Mesendoderm (in vitro differentiated cells): ENCODE data around the gene COL6A2.

Experiments used
- DNase-seq: peaks from one replicate; pipeline ENCODE4 v3.0.0; 2013
- H2AK5ac ChIP-seq: 2 replicates; pipeline ENCODE4 v1.6.1; 2013; ENCODE audit warnings: low read length, inconsistent platforms
- H2BK120ac ChIP-seq: 2 replicates; pipeline ENCODE4 v1.6.1; 2013; ENCODE audit warnings: low read depth, mild to moderate bottlenecking, low read length, moderate library complexity, mixed read lengths
- H2BK15ac ChIP-seq: replicated peaks from 2 replicates; pipeline ENCODE4 v1.6.1; 2013; ENCODE audit warnings: low read depth, mild to moderate bottlenecking, moderate library complexity
- H2BK5ac ChIP-seq: 2 replicates; pipeline ENCODE4 v1.6.1; 2013; ENCODE audit warnings: low read length, inconsistent platforms
- H3K18ac ChIP-seq: 2 replicates; pipeline ENCODE4 v1.6.1; 2013; ENCODE audit warnings: mild to moderate bottlenecking, low read length, mixed read lengths
- H3K23ac ChIP-seq: one replicate; pipeline ENCODE4 v1.6.1; 2013; ENCODE audit warnings: low read length
- H3K27ac ChIP-seq: 2 replicates; pipeline ENCODE4 v1.5.1; 2013; ENCODE audit warnings: low read depth, mild to moderate bottlenecking, inconsistent platforms, low read length, moderate library complexity
- H3K27me3 ChIP-seq: 2 replicates; pipeline ENCODE4 v1.6.1; 2013; ENCODE audit warnings: low read length, control low read depth, mild to moderate bottlenecking, inconsistent platforms; ENCODE audit not compliant: insufficient read depth, poor library complexity
- H3K36me3 ChIP-seq: 2 replicates; pipeline ENCODE4 v1.6.1; 2013; ENCODE audit warnings: low read length, inconsistent platforms; ENCODE audit not compliant: control insufficient read depth, insufficient read depth
- H3K4ac ChIP-seq: one replicate; pipeline ENCODE4 v1.6.1; 2013; ENCODE audit warnings: low read depth, mild to moderate bottlenecking, low read length, moderate library complexity
- H3K4me1 ChIP-seq: 2 replicates; pipeline ENCODE4 v1.6.1; 2013; ENCODE audit warnings: low read depth, low read length, inconsistent platforms; ENCODE audit not compliant: control insufficient read depth
- H3K4me2 ChIP-seq: 2 replicates; pipeline ENCODE4 v1.6.1; 2013; ENCODE audit warnings: low read length
- H3K4me3 ChIP-seq: 2 replicates; pipeline ENCODE4 v1.5.1; 2013; ENCODE audit warnings: mild to moderate bottlenecking, low read length
- H3K56ac ChIP-seq: one replicate; pipeline ENCODE4 v1.6.1; 2013; ENCODE audit warnings: low read length
- H3K79me1 ChIP-seq: 2 replicates; pipeline ENCODE4 v1.6.1; 2013; ENCODE audit warnings: low read length, inconsistent platforms
- H3K79me2 ChIP-seq: 2 replicates; pipeline ENCODE4 v1.6.1; 2013; ENCODE audit warnings: mild to moderate bottlenecking, low read length; ENCODE audit not compliant: control insufficient read depth, insufficient read depth
- H3K9ac ChIP-seq: 2 replicates; pipeline ENCODE4 v1.6.1; 2013; ENCODE audit warnings: low read length, inconsistent platforms
- H4K5ac ChIP-seq: one replicate; pipeline ENCODE4 v1.6.1; 2013; ENCODE audit warnings: low read length
- H4K8ac ChIP-seq: one replicate; pipeline ENCODE4 v1.6.1; 2013; ENCODE audit warnings: low read depth, mild to moderate bottlenecking, control low read depth, low read length, moderate library complexity
- WGBS: extraction: QIAGEN DNeasy Blood & Tissue Kit; methylation state at CpG from one replicate; pipeline ENCODE4 v1.1.7; 2013; ENCODE audit warnings: low lambda C conversion rate, missing lambda C conversion rate; ENCODE audit not compliant: insufficient coverage; ENCODE audit errors: extremely low coverage; 5-methylcytosine and 5-hydroxymethylcytosine counted together

COL6A2 gene

DNA sequence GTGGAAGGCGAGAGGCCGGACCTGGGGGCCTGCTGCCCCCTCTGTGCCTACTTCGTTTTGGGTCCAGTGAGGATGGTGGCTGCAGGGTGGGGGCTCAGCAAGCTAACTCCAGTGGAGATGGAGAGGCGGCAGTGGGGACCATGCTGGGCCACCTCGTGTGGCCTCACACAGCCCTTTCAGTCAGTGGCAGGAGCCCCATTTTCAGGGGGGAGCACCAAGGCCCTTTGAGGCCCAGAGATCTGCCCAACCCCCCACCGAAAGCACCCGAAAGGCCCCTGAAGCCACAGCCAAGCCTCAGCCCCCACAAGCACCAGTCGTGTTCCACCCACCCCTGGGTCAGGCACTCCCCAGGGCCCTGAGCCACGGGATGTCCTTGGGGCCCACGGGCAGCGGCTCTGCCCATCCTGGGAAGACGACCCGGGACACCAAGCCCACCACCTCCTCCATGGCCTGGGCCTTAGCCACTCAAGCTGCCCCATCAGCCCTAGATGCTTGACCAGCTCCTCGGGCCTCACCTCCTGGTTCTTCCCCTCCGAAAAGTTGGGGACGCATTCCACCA lies 57.1 kb downstream of the COL6A2 start:
- no CpG with 5 or more reads among the region's 16 CpGs for WGBS
- no peak overlapping the region for H3K18ac ChIP-seq
- no peak overlapping the region for H3K4me3 ChIP-seq

GRCh38 chr21:46155514-46156377 lies 57.8 kb downstream of the COL6A2 start, which contains the start of gene FTCD:
TSS of gene FTCD (minus strand) at chr21:46155579. CDS start at chr21:46155523, 56 bp downstream.
- H2AK5ac ChIP-seq, result no peak within 1 kb of the TSS
- no peak within 1 kb of the TSS for H3K4me2 ChIP-seq
- no peak within 1 kb of the TSS for H2BK5ac ChIP-seq
- H3K79me1 ChIP-seq, result no peaks in the 10 kb centered on the region
- no peak within 1 kb of the TSS for H3K56ac ChIP-seq
- H3K27ac ChIP-seq, result no peak within 1 kb of the TSS
- H3K27me3 ChIP-seq, result no peaks in the 10 kb centered on the region
- H3K4ac ChIP-seq, result no peak within 1 kb of the TSS
- no peak within 1 kb of the TSS for H4K8ac ChIP-seq
- H2BK120ac ChIP-seq, result no peak within 1 kb of the TSS
- no peaks in the 10 kb centered on the region for H3K79me2 ChIP-seq
- H3K4me3 ChIP-seq, result no peak within 1 kb of the TSS
- no peak within 1 kb of the TSS for H4K5ac ChIP-seq
- H2BK15ac ChIP-seq, result no peak within 1 kb of the TSS
- H3K36me3 ChIP-seq, result no peaks in the 10 kb centered on the region
- H3K18ac ChIP-seq, result no peak within 1 kb of the TSS
- DNase-seq, result no peak
- no CpG with 5 or more reads among the region's 34 CpGs for WGBS
- H3K9ac ChIP-seq, result no peak within 1 kb of the TSS
- no peak within 1 kb of the TSS for H3K23ac ChIP-seq
- H3K4me1 ChIP-seq, result no peaks in the 10 kb centered on the region

More for the DNA sequence above, 57.1 kb downstream of the COL6A2 start:
- no peaks in the 10 kb centered on the region for H3K79me1 ChIP-seq
- H3K27ac ChIP-seq, result no peak overlapping the region
- no peak overlapping the region for H4K5ac ChIP-seq
- no peak overlapping the region for H4K8ac ChIP-seq
- no peaks in the 10 kb centered on the region for H3K4me1 ChIP-seq
- no peak overlapping the region for H2BK120ac ChIP-seq
- H3K79me2 ChIP-seq, result no peaks in the 10 kb centered on the region
- no peak for DNase-seq
- H2BK15ac ChIP-seq, result no peak overlapping the region
- H3K9ac ChIP-seq, result no peak overlapping the region
- H3K56ac ChIP-seq, result no peak overlapping the region
- H3K4ac ChIP-seq, result no peak overlapping the region
- H3K36me3 ChIP-seq, result no peaks in the 10 kb centered on the region
- H2BK5ac ChIP-seq, result no peak overlapping the region
- no peak overlapping the region for H3K23ac ChIP-seq
- H3K4me2 ChIP-seq, result no peak overlapping the region
- no peaks in the 10 kb centered on the region for H3K27me3 ChIP-seq
- H2AK5ac ChIP-seq, result no peak overlapping the region

GRCh38 chr21:46156378-46156645 lies 58.4 kb downstream of the COL6A2 start:
- H4K8ac ChIP-seq, result no peak overlapping the region
- no CpG with 5 or more reads among the region's 7 CpGs for WGBS
- no peak overlapping the region for H3K23ac ChIP-seq
- H3K79me2 ChIP-seq, result no peaks in the 10 kb centered on the region
- H4K5ac ChIP-seq, result no peak overlapping the region
- H3K4me2 ChIP-seq, result no peak overlapping the region
- H3K4me1 ChIP-seq, result no peaks in the 10 kb centered on the region
- no peak overlapping the region for H3K56ac ChIP-seq
- H3K4ac ChIP-seq, result no peak overlapping the region
- no peak for DNase-seq
- no peak overlapping the region for H2AK5ac ChIP-seq
- no peaks in the 10 kb centered on the region for H3K27me3 ChIP-seq
- no peaks in the 10 kb centered on the region for H3K79me1 ChIP-seq
- no peak overlapping the region for H2BK15ac ChIP-seq
- H3K27ac ChIP-seq, result no peak overlapping the region
- no peak overlapping the region for H2BK120ac ChIP-seq
- no peak overlapping the region for H3K18ac ChIP-seq
- H3K36me3 ChIP-seq, result no peaks in the 10 kb centered on the region
- H3K4me3 ChIP-seq, result no peak overlapping the region
- H2BK5ac ChIP-seq, result no peak overlapping the region
- H3K9ac ChIP-seq, result no peak overlapping the region

DNA sequence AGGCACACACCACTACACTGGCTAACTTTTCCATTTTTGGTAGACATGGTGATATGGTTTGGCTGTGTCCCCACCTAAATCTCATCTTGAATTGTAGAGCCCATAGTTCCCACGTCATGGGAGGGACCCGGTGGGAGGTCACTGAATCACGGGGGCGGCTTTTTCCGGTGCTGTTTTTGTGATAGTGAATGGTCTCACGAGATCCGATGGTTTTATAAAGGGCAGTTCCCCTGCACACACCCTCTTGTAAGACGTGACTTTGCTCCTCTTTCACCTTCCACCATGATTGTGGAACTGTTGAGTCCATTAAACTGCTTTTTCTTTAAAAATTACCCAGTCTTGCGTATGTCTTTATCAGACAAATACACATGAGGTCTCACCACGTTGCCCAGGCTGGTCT lies 58.8 kb downstream of the COL6A2 start:
- H3K23ac ChIP-seq, result no peak overlapping the region
- no peak overlapping the region for H3K4ac ChIP-seq
- no peak overlapping the region for H2BK120ac ChIP-seq
- no peak overlapping the region for H2BK5ac ChIP-seq
- no peak overlapping the region for H3K4me3 ChIP-seq
- no peak overlapping the region for H2BK15ac ChIP-seq
- H3K79me2 ChIP-seq, result no peaks in the 10 kb centered on the region
- no peaks in the 10 kb centered on the region for H3K4me1 ChIP-seq
- H3K27me3 ChIP-seq, result no peaks in the 10 kb centered on the region
- WGBS, result no CpG with 5 or more reads among the region's 10 CpGs
- no peaks in the 10 kb centered on the region for H3K79me1 ChIP-seq
- no peak overlapping the region for H3K27ac ChIP-seq
- no peak overlapping the region for H4K5ac ChIP-seq
- H4K8ac ChIP-seq, result no peak overlapping the region
- no peak overlapping the region for H3K4me2 ChIP-seq
- no peak overlapping the region for H3K18ac ChIP-seq
- no peak overlapping the region for H3K9ac ChIP-seq
- no peak overlapping the region for H2AK5ac ChIP-seq
- H3K36me3 ChIP-seq, result no peaks in the 10 kb centered on the region
- no peak for DNase-seq
- H3K56ac ChIP-seq, result no peak overlapping the region

DNA sequence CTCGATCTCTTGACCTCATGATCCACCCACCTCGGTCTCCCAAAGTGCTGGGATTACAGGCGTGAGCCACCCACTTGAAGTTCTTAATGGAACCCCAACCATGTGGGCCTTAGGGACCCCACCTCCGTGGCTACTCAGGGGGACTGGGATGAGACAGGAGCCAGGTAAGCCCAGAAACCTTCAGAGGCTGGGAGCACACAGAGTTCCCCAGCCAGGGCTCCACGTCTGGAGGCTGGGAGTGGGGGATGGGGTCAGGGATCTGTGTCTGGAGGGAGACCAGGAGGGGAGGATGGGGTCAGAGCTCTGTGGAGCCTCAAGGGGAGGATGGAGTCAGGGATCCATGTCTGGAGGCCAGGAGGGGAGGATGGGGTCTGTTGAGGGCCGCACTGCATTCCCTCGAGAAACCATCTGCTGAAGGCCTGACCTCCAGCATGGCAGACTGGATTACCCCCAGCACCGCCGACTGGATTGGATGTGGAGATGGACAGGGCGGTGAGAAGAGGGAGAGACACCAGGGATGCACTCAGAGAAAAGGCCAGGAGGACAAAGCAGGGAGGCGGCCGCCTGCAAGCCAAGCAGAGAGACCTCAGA lies 59.6 kb downstream of the COL6A2 start:
- Histone ChIP-seq H3K79me1 (no peaks in the 10 kb centered on the region), H3K9ac (no peak overlapping the region), H3K36me3 (no peaks in the 10 kb centered on the region), H3K79me2 (no peaks in the 10 kb centered on the region), H3K18ac (no peak overlapping the region), H2BK120ac (no peak overlapping the region), H2BK15ac (no peak overlapping the region), H3K4me3 (no peak overlapping the region), H2BK5ac (no peak overlapping the region), H3K56ac (no peak overlapping the region), H4K5ac (no peak overlapping the region), H2AK5ac (no peak overlapping the region), H4K8ac (no peak overlapping the region), H3K4ac (no peak overlapping the region), H3K27ac (no peak overlapping the region), H3K4me2 (no peak overlapping the region), H3K23ac (no peak overlapping the region), H3K27me3 (no peaks in the 10 kb centered on the region), H3K4me1 (no peaks in the 10 kb centered on the region)
- no CpG with 5 or more reads among the region's 12 CpGs for WGBS
- DNase-seq, result no peak
